Measurements from ENCODE around the gene SSNA1. TPM values are rescaled to one million over a fixed set of nuclear protein-coding genes. Genes with fewer than 3 reads are reported as not detected.

Gene SSNA1
- total RNA-seq, 3 donors from 2014 or later, result 75.0 to 92.8 (median 82.7) TPM

DNA sequence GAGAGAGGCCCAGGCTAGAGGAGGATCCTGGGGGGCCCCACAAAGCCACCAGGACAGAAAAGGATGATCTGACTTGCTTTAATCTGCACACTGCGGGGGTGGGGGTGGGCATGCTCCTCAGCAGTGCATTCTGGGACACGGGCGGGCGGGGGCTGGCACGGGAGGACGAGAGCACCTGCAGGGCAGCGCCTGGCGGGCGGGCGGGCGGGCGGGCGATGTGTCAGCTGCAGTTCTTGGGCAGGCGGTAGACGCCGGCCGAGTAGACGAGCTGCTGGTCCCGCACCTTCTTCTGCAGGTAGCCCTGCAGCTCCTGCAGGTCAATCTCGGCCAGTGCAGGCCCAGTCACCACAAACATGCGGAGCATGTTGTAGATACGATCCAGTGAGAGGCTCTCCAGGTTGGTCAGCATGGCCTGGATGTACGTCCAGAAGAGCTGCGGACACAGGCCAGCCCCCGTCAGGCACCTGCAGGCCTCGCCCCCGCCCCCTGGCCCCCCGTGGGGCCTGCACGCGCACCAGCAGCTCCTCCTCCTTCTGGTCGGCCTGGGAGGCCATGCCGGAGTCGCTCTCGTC is 13.7 kb upstream of the SSNA1 start:
- H3K27ac ChIP-seq, result peak overlapping the region in 1 of 2 donors; percentile 81
- intact Hi-C loops (cut with DNase I; ENCODE audit: low total_unique reads), result no loop called here

GRCh38 chr9:137175345-137175961 is 13.0 kb upstream of the SSNA1 start:
- Histone ChIP-seq H3K9me3 (no peaks in the 10 kb centered on the region), H3K4me3 (no peak overlapping the region), H3K4me1 (peaks cover 11 to 17% of the 10 kb centered on the region in 2 donors), H3K27me3 (peaks cover 0 to under 1% of the 10 kb centered on the region in 2 donors), H3K27ac (peak overlapping the region in 1 of 2 donors; percentile 81), H3K36me3 (no peaks in the 10 kb centered on the region)
- intact Hi-C loops (cut with DNase I; ENCODE audit: low total_unique reads), result no loop called here
- no peak for DNase-seq (ENCODE audit: low spot score in 2 of 2)
- TF ChIP-seq CTCF (IDR thresholded peaks at IDR 0.05) (no peak), POLR2A (IDR thresholded peaks at IDR 0.05) (no peak), POLR2AphosphoS5 (IDR thresholded peaks at IDR 0.05) (no peak)

More for the DNA sequence above, 13.7 kb upstream of the SSNA1 start:
- Histone ChIP-seq H3K4me1 (peaks cover 16 to 17% of the 10 kb centered on the region in 2 donors), H3K27me3 (peaks cover under 1 to 7% of the 10 kb centered on the region in 2 donors), H3K4me3 (no peak overlapping the region), H3K36me3 (no peaks in the 10 kb centered on the region), H3K9me3 (no peaks in the 10 kb centered on the region)
- no peak for TF ChIP-seq CTCF (IDR thresholded peaks at IDR 0.05)
- TF ChIP-seq POLR2A (IDR thresholded peaks at IDR 0.05), result no peak
- no peak for DNase-seq (ENCODE audit: low spot score in 2 of 2)

DNA sequence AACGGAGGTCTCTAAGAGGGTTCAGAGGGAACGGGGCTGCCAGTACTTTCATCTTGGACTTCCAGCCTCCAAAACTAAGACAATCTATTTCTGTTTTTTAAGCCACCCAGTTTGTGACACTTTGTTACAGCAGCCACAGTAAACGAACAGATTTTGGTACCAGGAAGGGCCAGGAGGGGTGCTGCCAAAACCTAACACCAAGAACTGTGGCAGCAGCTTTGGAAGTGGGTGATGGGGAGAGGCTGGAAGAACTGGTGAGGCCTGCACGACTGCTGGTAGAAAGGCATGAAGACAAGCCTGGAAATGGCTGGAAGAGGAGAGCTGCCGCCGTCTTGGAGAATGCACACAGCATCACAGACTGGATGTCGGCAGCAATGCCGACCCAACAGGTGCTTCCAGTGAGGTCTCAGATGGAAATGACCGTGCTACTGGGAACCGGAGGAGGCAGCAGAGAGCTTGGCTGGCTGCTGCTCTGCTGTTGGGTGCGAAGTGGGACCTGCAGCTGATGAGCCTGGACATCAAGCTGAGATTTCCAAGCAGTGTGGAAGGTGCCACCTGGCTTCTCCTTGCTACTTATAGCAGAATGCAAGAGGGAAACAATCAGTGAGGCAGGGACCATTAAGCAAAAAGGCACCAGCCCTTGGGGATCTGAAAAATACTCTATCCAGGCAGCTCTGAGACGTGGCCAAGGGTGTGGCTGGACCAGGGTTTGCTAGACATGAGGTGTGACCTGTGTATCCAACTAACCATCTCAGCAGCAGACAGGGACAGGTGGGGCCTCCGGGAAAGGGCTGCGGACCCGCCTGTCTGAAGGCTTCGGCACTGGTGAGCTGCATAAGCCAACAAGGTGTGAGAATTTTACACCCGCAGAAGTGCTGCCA is 11.9 kb upstream of the SSNA1 start:
- no peaks in the 10 kb centered on the region for H3K9me3 ChIP-seq
- intact Hi-C loops (cut with DNase I; ENCODE audit: low total_unique reads), result no loop called here
- TF ChIP-seq POLR2AphosphoS5 (IDR thresholded peaks at IDR 0.05) (no peak), POLR2A (IDR thresholded peaks at IDR 0.05) (no peak), CTCF (IDR thresholded peaks at IDR 0.05) (peak in 2 of 3 donors; percentile 51 to 58)
- H3K36me3 ChIP-seq, result peaks cover 3% of the 10 kb centered on the region
- peaks cover 10 to 11% of the 10 kb centered on the region in 2 donors for H3K4me1 ChIP-seq
- H3K27me3 ChIP-seq, result no peaks in the 10 kb centered on the region
- H3K4me3 ChIP-seq, result no peak overlapping the region
- DNase-seq (ENCODE audit: low spot score in 2 of 2), result no peak
- H3K27ac ChIP-seq, result no peak overlapping the region

DNA sequence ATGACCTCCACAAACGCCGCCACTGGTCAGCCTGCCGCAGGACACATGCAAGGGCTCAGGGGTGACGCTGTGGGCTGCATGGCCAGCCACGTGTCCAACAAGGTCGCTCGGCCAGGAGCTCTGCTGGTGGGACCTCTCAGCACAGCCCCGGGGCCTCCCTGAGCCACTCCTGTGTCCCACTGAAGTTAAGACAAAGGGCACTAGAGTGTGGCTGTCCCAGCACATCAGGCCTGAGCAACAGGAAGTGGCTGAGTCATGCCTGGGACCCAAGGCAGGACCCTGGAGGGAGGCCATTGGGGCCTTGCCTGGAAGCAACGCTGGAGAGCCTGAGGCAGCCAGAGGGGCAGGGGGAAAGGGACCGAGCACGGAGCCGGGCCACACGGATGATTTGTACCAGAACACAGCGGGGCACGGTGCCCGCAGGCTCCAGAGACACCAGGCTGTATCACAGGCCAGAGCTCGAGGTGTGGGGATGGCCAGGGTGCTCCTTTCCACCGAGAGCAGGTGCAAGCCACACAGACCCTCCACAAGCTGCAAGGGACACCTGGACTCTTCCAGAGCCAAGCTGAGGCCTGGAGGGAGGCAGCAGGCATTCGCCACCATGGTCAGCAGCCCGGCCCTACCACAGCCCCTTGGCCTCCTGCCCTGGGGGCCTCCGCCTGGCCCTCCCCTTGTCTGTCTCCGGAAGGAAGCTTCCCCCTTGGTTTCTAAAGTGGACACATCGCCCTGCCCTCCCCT is 10.1 kb upstream of the SSNA1 start:
- no peak overlapping the region for H3K27ac ChIP-seq
- no peak overlapping the region for H3K4me3 ChIP-seq
- TF ChIP-seq POLR2A (IDR thresholded peaks at IDR 0.05), result no peak
- no peak for TF ChIP-seq POLR2AphosphoS5 (IDR thresholded peaks at IDR 0.05)
- TF ChIP-seq CTCF (IDR thresholded peaks at IDR 0.05), result no peak
- intact Hi-C loops (cut with DNase I; ENCODE audit: low total_unique reads), result no loop called here
- H3K27me3 ChIP-seq, result no peaks in the 10 kb centered on the region
- H3K9me3 ChIP-seq, result no peaks in the 10 kb centered on the region
- peaks cover 4% of the 10 kb centered on the region for H3K36me3 ChIP-seq
- H3K4me1 ChIP-seq, result peaks cover 0 to 3% of the 10 kb centered on the region in 2 donors
- DNase-seq (ENCODE audit: low spot score in 2 of 2), result no peak

Data from breast epithelium (tissue), 4 donors.